ENCODE data around the gene FHOD1. TPM values are rescaled to one million over a fixed set of nuclear protein-coding genes. Genes with fewer than 3 reads are reported as not detected.

The FHOD1 gene
- total RNA-seq, 2 donors from 2014 or later, result 5.3 to 11.6 TPM

DNA sequence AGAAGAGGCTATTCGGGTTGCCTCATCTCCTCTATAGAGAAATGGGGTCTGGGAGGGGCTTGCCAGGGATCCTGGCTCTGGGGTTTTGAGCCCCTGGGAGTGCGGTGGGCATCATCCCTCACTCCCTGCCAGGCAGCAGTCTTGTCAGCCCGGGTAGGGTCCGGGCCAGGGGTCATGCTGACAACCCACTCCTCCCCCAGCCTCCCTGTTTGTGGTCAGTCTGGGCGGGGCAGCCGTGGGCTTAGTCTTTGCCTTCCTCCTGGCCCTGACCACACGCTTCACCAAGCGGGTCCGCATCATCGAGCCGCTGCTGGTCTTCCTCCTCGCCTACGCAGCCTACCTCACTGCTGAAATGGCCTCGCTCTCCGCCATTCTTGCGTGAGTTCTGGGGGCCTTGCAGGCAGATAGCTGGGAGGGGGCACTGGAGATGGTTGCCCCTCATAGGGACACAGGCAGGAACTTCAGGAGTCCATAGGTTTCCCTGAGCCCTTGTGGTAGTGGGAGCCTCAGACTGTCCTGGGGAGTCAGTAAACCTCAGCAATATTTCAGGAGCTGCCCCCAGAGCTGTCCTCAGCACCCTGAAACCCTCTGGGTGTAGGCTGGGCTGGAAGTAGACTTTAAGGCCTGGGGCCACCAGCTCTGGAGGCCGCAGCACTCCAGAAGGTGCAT lies 8.4 kb upstream of the FHOD1 start:
- TF ChIP-seq, protein P1, sequence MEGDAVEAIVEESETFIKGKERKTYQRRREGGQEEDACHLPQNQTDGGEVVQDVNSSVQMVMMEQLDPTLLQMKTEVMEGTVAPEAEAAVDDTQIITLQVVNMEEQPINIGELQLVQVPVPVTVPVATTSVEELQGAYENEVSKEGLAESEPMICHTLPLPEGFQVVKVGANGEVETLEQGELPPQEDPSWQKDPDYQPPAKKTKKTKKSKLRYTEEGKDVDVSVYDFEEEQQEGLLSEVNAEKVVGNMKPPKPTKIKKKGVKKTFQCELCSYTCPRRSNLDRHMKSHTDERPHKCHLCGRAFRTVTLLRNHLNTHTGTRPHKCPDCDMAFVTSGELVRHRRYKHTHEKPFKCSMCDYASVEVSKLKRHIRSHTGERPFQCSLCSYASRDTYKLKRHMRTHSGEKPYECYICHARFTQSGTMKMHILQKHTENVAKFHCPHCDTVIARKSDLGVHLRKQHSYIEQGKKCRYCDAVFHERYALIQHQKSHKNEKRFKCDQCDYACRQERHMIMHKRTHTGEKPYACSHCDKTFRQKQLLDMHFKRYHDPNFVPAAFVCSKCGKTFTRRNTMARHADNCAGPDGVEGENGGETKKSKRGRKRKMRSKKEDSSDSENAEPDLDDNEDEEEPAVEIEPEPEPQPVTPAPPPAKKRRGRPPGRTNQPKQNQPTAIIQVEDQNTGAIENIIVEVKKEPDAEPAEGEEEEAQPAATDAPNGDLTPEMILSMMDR (IDR thresholded peaks at IDR 0.05), result no peak
- H3K27me3 ChIP-seq, result no peaks in the 10 kb centered on the region
- H3K4me1 ChIP-seq, result no peaks in the 10 kb centered on the region
- no peaks in the 10 kb centered on the region for H3K9me3 ChIP-seq
- H3K4me3 ChIP-seq, result no peak overlapping the region
- no peaks in the 10 kb centered on the region for H3K36me3 ChIP-seq
- no peak for DNase-seq (ENCODE audit: low spot score)
- H3K27ac ChIP-seq, result no peak overlapping the region

DNA sequence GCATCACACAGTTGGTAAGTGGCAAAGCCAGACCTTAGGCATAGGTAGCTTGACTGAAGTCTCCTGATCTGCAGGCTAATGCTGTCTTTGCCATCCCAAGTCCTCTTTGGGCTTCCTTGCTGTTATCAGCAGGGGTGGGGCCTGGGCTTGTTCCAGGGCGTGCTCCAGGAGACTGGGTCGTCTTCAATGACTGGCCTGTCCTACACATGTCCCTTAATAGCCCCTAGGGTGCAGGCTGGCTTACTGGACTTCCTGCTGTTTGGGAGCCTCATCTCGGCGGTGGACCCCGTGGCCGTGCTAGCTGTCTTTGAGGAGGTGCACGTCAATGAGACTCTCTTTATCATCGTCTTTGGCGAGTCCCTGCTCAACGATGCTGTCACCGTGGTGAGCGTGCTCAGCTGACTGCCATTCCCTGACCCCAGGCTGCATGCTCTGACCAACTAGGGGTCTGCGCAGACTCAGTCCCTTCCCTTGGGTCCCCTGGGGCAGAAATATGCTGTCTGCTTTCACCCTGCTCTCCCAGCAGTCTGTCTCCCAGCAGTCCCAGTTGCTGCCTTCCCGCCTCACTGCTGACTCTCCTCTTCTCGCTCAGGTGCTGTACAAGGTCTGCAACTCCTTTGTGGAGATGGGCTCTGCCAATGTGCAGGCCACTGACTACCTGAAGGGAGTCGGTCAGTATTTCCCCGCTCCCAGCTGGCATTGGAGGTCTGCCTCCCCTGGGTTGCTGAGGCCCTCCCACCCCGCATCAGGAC lies 7.7 kb upstream of the FHOD1 start:
- Histone ChIP-seq H3K27ac (no peak overlapping the region), H3K4me3 (no peak overlapping the region), H3K9me3 (no peaks in the 10 kb centered on the region), H3K36me3 (no peaks in the 10 kb centered on the region), H3K4me1 (peaks cover 0 to 1% of the 10 kb centered on the region in 2 donors), H3K27me3 (no peaks in the 10 kb centered on the region)
- TF ChIP-seq, protein P1 (IDR thresholded peaks at IDR 0.05), result no peak
- no peak for DNase-seq (ENCODE audit: low spot score)

DNA sequence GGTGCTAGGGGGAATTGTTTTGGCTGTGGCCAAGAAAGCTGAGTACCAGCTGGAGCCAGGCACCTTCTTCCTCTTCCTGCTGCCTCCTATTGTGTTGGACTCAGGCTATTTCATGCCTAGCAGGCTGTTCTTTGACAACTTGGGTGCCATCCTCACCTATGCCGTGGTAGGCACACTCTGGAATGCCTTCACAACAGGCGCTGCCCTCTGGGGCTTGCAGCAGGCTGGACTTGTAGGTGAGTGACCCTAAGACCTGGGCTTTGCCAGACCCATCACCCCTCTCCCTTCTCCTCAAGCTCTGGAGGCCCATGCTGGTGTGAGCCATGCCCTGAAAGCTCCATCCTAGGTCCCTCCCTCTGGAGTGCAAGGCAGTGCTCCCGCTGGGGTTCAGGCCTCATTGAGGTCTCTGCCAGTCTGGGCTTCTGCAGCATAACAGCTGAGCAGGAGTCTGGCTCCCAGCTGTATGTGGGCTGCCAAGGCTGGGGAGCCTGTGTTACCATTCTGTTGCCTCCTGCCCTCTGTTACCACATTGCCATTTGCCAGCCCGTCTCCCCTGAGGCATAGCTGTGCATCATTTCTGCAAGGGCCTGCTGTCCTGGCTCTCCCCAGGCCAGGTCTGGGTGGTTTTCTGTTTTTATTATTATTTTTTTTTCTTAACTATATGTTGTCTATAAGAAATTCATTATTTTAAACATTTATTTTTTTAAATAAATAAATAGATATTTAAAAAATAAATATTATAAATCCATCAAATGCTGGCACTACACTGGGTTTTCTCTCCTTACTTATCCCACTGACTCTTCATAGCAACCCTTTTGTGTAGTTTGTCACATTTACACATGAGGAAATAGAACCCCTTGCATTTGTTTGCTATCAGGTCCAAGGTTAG lies 5.6 kb upstream of the FHOD1 start:
- Histone ChIP-seq H3K27ac (no peak overlapping the region), H3K4me1 (peaks cover 0 to 21% of the 10 kb centered on the region in 2 donors), H3K27me3 (no peaks in the 10 kb centered on the region), H3K36me3 (no peaks in the 10 kb centered on the region), H3K9me3 (no peaks in the 10 kb centered on the region), H3K4me3 (no peak overlapping the region)
- TF ChIP-seq, protein P1 (IDR thresholded peaks at IDR 0.05), result no peak
- no peak for DNase-seq (ENCODE audit: low spot score)

DNA sequence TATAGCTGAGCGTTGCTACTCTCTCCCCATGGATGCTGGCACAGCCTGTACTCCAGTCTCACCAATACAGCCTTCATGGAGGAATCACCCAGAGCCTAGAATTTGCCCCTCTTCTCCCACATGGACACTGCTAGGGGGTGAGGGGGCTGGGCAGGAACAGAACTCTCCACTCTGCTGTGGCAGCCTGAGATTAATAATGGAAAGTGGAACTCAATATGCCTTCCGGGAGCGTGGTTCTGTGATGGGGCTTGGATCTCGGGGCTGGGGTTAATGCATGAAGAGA lies 2.7 kb upstream of the FHOD1 start:
- TF ChIP-seq, protein P1 (IDR thresholded peaks at IDR 0.05), result no peak
- no peak overlapping the region for H3K4me3 ChIP-seq
- no peaks in the 10 kb centered on the region for H3K27me3 ChIP-seq

DNA sequence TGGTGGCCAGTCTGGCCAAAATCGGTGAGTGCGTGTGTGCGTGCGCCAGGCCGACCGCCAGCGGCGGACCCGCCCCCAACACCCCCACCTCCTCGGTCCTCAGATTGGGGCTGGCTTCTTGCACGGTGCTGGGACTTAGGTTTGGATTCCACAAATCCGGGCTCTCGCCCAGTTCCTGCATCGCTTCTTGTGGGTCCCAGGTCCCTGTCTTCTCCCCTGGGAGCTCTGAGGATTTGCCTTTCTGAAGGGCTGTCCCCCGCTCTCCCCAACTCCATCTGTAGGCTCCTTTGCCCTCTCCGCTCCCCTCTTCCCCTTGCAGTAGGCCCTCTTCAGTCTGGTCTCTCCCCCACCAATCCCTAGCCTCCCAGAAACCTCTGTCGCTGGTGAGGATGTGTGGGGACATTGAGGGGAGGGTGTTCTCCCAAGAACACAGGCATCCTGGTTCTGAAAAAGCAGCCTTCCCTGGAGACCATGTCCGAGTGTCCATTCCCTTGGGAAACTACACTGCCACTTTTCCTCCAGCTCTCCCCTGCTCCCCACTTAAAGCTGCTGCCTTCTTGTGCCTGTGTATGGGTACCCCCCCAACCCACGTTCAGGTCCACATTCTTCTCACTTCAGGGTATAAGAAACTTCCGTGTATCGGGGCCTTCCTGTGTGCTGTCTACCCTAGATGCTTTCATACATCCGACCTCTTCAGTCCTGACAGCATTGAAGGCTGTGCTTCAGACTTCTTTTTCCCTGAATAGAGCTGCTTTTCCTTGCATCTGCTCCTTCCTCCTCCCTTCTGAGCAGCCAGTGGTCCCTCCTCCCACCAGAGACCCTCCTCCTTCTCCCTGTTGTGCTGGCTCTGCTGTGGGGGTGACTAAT lies 2.1 kb upstream of the FHOD1 start:
- H3K9me3 ChIP-seq, result no peaks in the 10 kb centered on the region
- H3K27ac ChIP-seq, result peak overlapping the region; percentile 53 to 95
- H3K27me3 ChIP-seq, result no peaks in the 10 kb centered on the region
- peak overlapping the region; percentile 45 to 94 for H3K4me3 ChIP-seq
- H3K4me1 ChIP-seq, result peaks cover 0 to 42% of the 10 kb centered on the region in 2 donors
- TF ChIP-seq, protein P1 (IDR thresholded peaks at IDR 0.05), result no peak
- DNase-seq (ENCODE audit: low spot score), result no peak
- H3K36me3 ChIP-seq, result no peaks in the 10 kb centered on the region

More for the DNA sequence above, 2.7 kb upstream of the FHOD1 start:
- no peak for DNase-seq (ENCODE audit: low spot score)
- Histone ChIP-seq H3K36me3 (no peaks in the 10 kb centered on the region), H3K9me3 (no peaks in the 10 kb centered on the region), H3K27ac (no peak overlapping the region), H3K4me1 (peaks cover 0 to 36% of the 10 kb centered on the region in 2 donors)
